Breast epithelium (tissue), 4 donors: ENCODE data around the gene PDPK1. TPM values are rescaled to one million over a fixed set of nuclear protein-coding genes. Genes with fewer than 3 reads are reported as not detected.

Source experiments
- DNase-seq, 2 donors: peaks; one replicate each; pipeline ENCODE4 v3.0.0-alpha.2; 2019; ENCODE audit warnings: low spot score in 2 of 2
- H3K27ac ChIP-seq, 2 donors: fragments of 200-600 bp; sonication (generic) in 1 of 2; one replicate each; pipeline ENCODE4 v1.5.1; 2016 to 2019; ENCODE audit warnings: mild to moderate bottlenecking in 1 of 2
- H3K27me3 ChIP-seq, 2 donors: fragments of 200-600 bp; sonication (generic) in 1 of 2; one replicate each; pipeline versions ENCODE4 v1.5.1 to v1.6.0; 2017 to 2019; ENCODE audit warnings: control low read depth in 1 of 2, mild to moderate bottlenecking in 1 of 2
- H3K36me3 ChIP-seq: fragments of 200-600 bp; one replicate; pipeline ENCODE4 v1.5.1; 2019
- H3K4me1 ChIP-seq, 2 donors: fragments of 200-600 bp; sonication (generic); one replicate each; pipeline ENCODE4 v1.5.1; 2016 to 2019; ENCODE audit warnings: control low read depth in 1 of 2
- H3K4me3 ChIP-seq, 3 donors: fragments of 200-600 bp; sonication (generic); 1 replicate in 2 of 3; 2 replicates in 1 of 3; pipeline ENCODE4 v1.5.1; 2016 to 2019; ENCODE audit warnings: mild to moderate bottlenecking in 3 of 3, moderate library complexity in 2 of 3
- H3K9me3 ChIP-seq, 2 donors: fragments of 200-600 bp; sonication (generic) in 1 of 2; one replicate each; pipeline ENCODE4 v1.5.1; 2016 to 2019; ENCODE audit warnings: control low read depth in 1 of 2
- CTCF ChIP-seq, 3 donors: fragments of 450-650 bp; IDR thresholded peaks; one replicate each; pipeline ENCODE4 v1.5.1; 2016 to 2017; ENCODE audit warnings: antibody characterized with exemption in 3 of 3, mild to moderate bottlenecking in 3 of 3, moderate library complexity in 3 of 3
- POLR2A ChIP-seq: fragments of 450-650 bp; IDR thresholded peaks from one replicate; pipeline ENCODE4 v1.6.1; 2016; ENCODE audit warnings: antibody characterized with exemption, mild to moderate bottlenecking, moderate library complexity
- POLR2AphosphoS5 ChIP-seq, 3 donors: sonication (generic); formaldehyde crosslinking; IDR thresholded peaks; one replicate each; pipeline ENCODE4 v1.6.1; 2017; ENCODE audit warnings: antibody characterized with exemption in 3 of 3
- intact Hi-C: fragments of 100-400 bp; cut with DNase I; formaldehyde crosslinking; loops from one replicate; pipeline ENCODE4 v1.15.1; 2023; ENCODE audit warnings: low total_unique reads
- total RNA-seq, 3 donors: library from RNA; depleted of rRNA; stranded (reverse); fragments of >200 nt; gene quantifications; one replicate each; pipeline ENCODE4 v1.1.0, GENCODE V29; 2016

Gene PDPK1
- total RNA-seq, 3 donors from 2014 or later = 28.8 to 32.8 (median 29.4) TPM

- Histone ChIP-seq H3K27me3 (no peaks in the 10 kb centered on the region), H3K36me3 (no peaks in the 10 kb centered on the region), H3K4me1 (peaks cover 0 to under 1% of the 10 kb centered on the region in 2 donors), H3K9me3 (no peaks in the 10 kb centered on the region), H3K27ac (peak overlapping the region; percentile 9 to 54), H3K4me3 (no peak overlapping the region)
- DNase-seq = no peak
- TF ChIP-seq CTCF (IDR thresholded peaks at IDR 0.05) = no peak
- no peak for TF ChIP-seq POLR2AphosphoS5 (IDR thresholded peaks at IDR 0.05)
- no peak for TF ChIP-seq POLR2A
- intact Hi-C loops = no loop called here
These were observed 30.2 kb upstream of the PDPK1 start for GRCh38 chr16:2507665-2508064.

GRCh38 chr16:2508722-2509400 is 29.0 kb upstream of the PDPK1 start:
- TF ChIP-seq CTCF (IDR thresholded peaks at IDR 0.05) = no peak
- Histone ChIP-seq H3K27ac (peak overlapping the region in 1 of 2 donors; percentile 32), H3K27me3 (no peaks in the 10 kb centered on the region), H3K4me3 (no peak overlapping the region), H3K36me3 (no peaks in the 10 kb centered on the region), H3K9me3 (no peaks in the 10 kb centered on the region), H3K4me1 (no peaks in the 10 kb centered on the region)
- DNase-seq = no peak
- intact Hi-C loops = no loop called here

GRCh38 chr16:2511128-2511800 is 26.6 kb upstream of the PDPK1 start:
- no peak for DNase-seq
- intact Hi-C loops = no loop called here
- Histone ChIP-seq H3K4me1 (peaks cover 0 to 15% of the 10 kb centered on the region in 2 donors), H3K9me3 (no peaks in the 10 kb centered on the region), H3K4me3 (peak overlapping the region in 2 of 3 donors; percentile 9 to 47), H3K27ac (peak overlapping the region in 1 of 2 donors; percentile 98), H3K36me3 (no peaks in the 10 kb centered on the region), H3K27me3 (no peaks in the 10 kb centered on the region)
- TF ChIP-seq CTCF (IDR thresholded peaks at IDR 0.05) = no peak
- TF ChIP-seq POLR2A = no peak
- peak in 2 of 3 donors; percentile 40 to 44 for TF ChIP-seq POLR2AphosphoS5 (IDR thresholded peaks at IDR 0.05)

GRCh38 chr16:2511996-2512734 is 25.7 kb upstream of the PDPK1 start:
- Histone ChIP-seq H3K9me3 (no peaks in the 10 kb centered on the region), H3K27ac (peak overlapping the region; percentile 98 to 99), H3K4me1 (peaks cover 6 to 24% of the 10 kb centered on the region in 2 donors), H3K27me3 (no peaks in the 10 kb centered on the region), H3K36me3 (no peaks in the 10 kb centered on the region), H3K4me3 (no peak overlapping the region)
- intact Hi-C loops = no loop called here
- DNase-seq = no peak
- TF ChIP-seq CTCF (IDR thresholded peaks at IDR 0.05) (no peak), POLR2A (no peak), POLR2AphosphoS5 (IDR thresholded peaks at IDR 0.05) (no peak)
